HEK293T (cell line): Measurements from ENCODE around the gene PABPC1L2A.
"Not testable (repeated sequence)": the region's sequence is repeated elsewhere in the genome, so short reads cannot be mapped to it uniquely, and the experiment has no call there.

ENCODE experiments used
- CTCF ChIA-PET: fragments of 350-600 bp; formaldehyde crosslinking; extraction: SDS; loops from one replicate; lab custom pipeline; 2021; ENCODE audit warnings: antibody characterized with exemption, inconsistent platforms; lab: Yijun Ruan, JAX
- POLR2A ChIA-PET: fragments of 350-600 bp; formaldehyde crosslinking; extraction: SDS; loops from one replicate; lab custom pipeline; 2020; ENCODE audit warnings: antibody characterized with exemption, inconsistent platforms; lab: Yijun Ruan, JAX
- DNase-seq: peaks from one replicate; pipeline ENCODE4 v3.0.0; 2012; ENCODE audit warnings: mixed read lengths; ENCODE audit errors: extremely low spot score
- ARNT ChIP-seq: fragments of 450-650 bp; IDR thresholded peaks from 2 replicates; pipeline ENCODE4 v1.6.1; 2017; ENCODE audit warnings: mild to moderate bottlenecking
- BHLHE40 ChIP-seq: fragments of 450-650 bp; IDR thresholded peaks from 2 replicates; pipeline ENCODE4 v1.6.1; 2016; ENCODE audit warnings: mild to moderate bottlenecking, moderate library complexity, borderline replicate concordance
- CTBP1 ChIP-seq: fragments of 450-650 bp; IDR thresholded peaks from 2 replicates; pipeline ENCODE4 v1.6.1; 2016; ENCODE audit warnings: borderline replicate concordance
- ELF4 ChIP-seq: fragments of 450-650 bp; IDR thresholded peaks from 2 replicates; pipeline ENCODE4 v1.6.1; 2017; ENCODE audit warnings: antibody characterized with exemption
- FOXA1 ChIP-seq: fragments of 450-650 bp; IDR thresholded peaks from 2 replicates; pipeline ENCODE4 v1.6.1; 2016; ENCODE audit warnings: mild to moderate bottlenecking
- FOXK2 ChIP-seq: fragments of 450-650 bp; IDR thresholded peaks from 2 replicates; pipeline ENCODE4 v1.6.1; 2016; ENCODE audit warnings: mild to moderate bottlenecking
- FOXM1 ChIP-seq: fragments of 450-650 bp; IDR thresholded peaks from 2 replicates; pipeline ENCODE4 v1.6.1; 2017; ENCODE audit warnings: mild to moderate bottlenecking, borderline replicate concordance
- HDGF ChIP-seq: fragments of 450-650 bp; IDR thresholded peaks from 2 replicates; pipeline ENCODE4 v1.6.1; 2017; ENCODE audit warnings: antibody characterized with exemption, borderline replicate concordance
- L3MBTL2 ChIP-seq: fragments of 450-650 bp; conservative IDR thresholded peaks from 2 replicates; pipeline ENCODE4 v1.6.1; 2016; ENCODE audit warnings: mild to moderate bottlenecking
- LEF1 ChIP-seq: fragments of 450-650 bp; IDR thresholded peaks from 2 replicates; pipeline ENCODE4 v1.6.1; 2017; ENCODE audit warnings: mild to moderate bottlenecking, borderline replicate concordance
- NFRKB ChIP-seq: fragments of 450-650 bp; IDR thresholded peaks from 2 replicates; pipeline ENCODE4 v1.6.1; 2016; ENCODE audit warnings: mild to moderate bottlenecking, moderate library complexity
- PKNOX1 ChIP-seq: fragments of 450-650 bp; IDR thresholded peaks from 2 replicates; pipeline ENCODE4 v1.6.1; 2016
- SP1 ChIP-seq: fragments of 450-650 bp; IDR thresholded peaks from 2 replicates; pipeline ENCODE4 v1.6.1; 2017
- SUZ12 ChIP-seq: fragments of 450-650 bp; IDR thresholded peaks from 2 replicates; pipeline ENCODE4 v1.6.1; 2016; ENCODE audit warnings: mild to moderate bottlenecking
- TARDBP ChIP-seq: fragments of 450-650 bp; IDR thresholded peaks from 2 replicates; pipeline ENCODE4 v1.6.1; 2016
- ZNF384 ChIP-seq: fragments of 450-650 bp; IDR thresholded peaks from 2 replicates; pipeline ENCODE4 v1.6.1; 2016

The PABPC1L2A gene

DNA sequence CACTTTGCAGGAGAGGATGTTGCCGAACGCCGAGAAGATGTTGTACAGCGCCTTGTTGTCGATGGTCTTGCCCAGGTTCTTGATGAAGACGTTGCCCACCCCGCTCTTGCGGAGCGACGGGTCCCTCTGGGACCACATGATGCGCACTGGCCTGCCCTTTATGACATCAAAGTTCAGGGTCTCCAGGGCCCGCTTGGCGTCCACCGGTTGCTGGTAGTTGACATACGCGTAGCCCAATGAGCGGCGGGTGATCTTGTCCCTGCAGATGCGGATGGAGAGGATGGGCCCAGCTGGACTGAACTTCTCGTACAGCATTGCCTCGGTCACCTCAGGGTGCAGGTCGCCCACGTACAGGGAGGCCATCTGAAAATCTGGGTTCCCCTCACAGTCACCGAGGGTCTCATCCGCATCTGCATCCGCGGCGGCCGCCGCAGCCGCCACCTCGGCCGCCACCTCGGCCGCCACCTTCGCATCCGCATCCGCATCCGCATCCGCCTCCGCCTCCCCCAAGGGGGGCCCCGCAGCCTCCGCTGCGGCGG, at the start of gene PABPC1L2A:
PABPC1L2A (minus strand) TSS at position 489 of the 539 bp plus-strand sequence; CDS start at position 363, 126 bp downstream.
- DNase-seq, POLR2A ChIA-PET, CTCF ChIA-PET: not testable (repeated sequence)

DNA sequence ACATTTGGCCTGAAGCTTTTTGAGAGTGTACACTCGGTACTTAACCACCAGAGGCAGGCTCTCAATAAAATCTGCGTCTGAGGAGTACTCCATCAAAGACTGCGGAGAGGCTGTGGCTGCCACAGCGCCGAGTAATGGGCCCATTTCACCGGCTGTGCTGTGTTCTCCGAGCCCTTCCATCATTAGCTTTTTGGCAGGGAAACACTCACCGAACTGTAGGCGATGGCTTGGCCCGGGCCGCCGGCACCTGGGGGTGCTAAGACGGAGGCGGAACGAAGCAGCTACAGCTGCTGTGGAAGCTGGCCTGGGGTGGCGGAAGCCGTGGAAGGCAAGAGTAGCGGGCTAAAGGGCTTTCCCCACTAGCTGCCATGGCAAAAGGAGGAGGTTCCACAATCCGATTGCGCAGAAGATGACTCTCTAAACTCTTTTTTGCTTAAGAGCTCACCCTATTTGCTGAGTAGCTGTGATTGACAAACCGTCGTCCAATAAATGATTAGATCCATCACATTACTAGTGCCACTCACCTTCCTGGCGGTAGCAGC, 48.5 kb upstream of the PABPC1L2A start:
- peak; percentile 19 for DNase-seq
- ChIA-PET CTCF (interaction anchor here (0.6 kb wide), 1 partner anchor 47 kb away, joined by 3 read pairs; no protein-coding TSS in a partner anchor), POLR2A (no interaction called here)
- TF ChIP-seq LEF1 (no peak), PKNOX1 (peak; percentile 55), FOXK2 (no peak), HDGF (no peak), TARDBP (no peak), ELF4 (no peak), SP1 (no peak), BHLHE40 (no peak)

- TF ChIP-seq CTBP1 (no peak), FOXM1 (no peak), FOXK2 (no peak), ELF4 (no peak), ARNT (no peak), PKNOX1 (no peak), L3MBTL2 (no peak), FOXA1 (no peak), NFRKB (no peak), ZNF384 (no peak), BHLHE40 (no peak), LEF1 (no peak), SP1 (no peak)
- DNase-seq, result no peak
- ChIA-PET CTCF (no interaction called here), POLR2A (no interaction called here)
Observed at GRCh38 chrX:73126240-73126639, 46.9 kb upstream of the PABPC1L2A start.

GRCh38 chrX:73099505-73099904, 20.2 kb upstream of the PABPC1L2A start:
- CTCF ChIA-PET, DNase-seq, POLR2A ChIA-PET: not testable (repeated sequence)

GRCh38 chrX:73086766-73087165, 7.5 kb upstream of the PABPC1L2A start:
- POLR2A ChIA-PET, DNase-seq, CTCF ChIA-PET: not testable (repeated sequence)

DNA sequence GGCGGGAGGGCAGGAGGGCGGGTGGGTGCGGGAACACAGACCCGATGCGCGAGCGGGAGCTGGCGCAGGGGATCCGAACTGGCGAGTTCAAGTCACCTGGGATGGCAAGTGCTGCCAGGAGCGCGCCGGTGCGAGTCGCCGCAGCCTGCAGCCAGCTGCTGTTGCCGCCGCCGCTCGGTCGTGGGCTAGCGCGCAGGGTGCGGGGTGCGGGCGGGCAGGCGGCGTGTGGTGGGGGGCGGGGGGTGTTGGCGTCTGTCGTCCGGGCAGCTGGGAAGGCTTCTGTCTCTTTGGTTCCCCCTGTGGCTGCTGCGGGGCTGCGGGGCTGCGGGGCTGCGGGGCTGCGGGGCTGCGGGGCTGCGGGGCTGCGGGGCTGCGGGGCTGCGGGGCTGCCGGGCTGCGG, 572 bp upstream of the PABPC1L2A start:
- POLR2A ChIA-PET, DNase-seq, CTCF ChIA-PET: not testable (repeated sequence)

- DNase-seq, CTCF ChIA-PET, POLR2A ChIA-PET: not testable (repeated sequence)
Observed at GRCh38 chrX:73078597-73078996, 715 bp downstream of the PABPC1L2A start.

DNA sequence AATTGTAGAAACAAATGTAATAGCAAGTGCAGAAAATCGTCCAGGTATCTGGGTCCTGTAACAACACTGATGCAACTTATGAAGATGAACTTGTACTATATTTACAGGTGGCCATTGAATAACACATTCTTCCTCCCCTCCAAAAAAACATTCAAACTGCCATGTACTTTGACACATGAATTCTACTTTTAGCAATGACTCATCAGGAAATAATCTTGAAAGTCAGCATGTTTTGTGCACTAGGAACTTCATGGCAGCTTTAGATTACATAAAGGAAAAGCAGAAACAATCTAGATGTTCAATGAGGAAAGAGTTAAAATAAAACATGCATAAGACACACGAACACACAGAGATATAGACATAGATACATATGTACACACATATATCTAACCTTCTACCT, 2.5 kb downstream of the PABPC1L2A start:
- TF ChIP-seq SUZ12 (no peak), FOXK2 (no peak), ARNT (no peak), FOXM1 (no peak), HDGF (no peak), FOXA1 (no peak), BHLHE40 (no peak), ELF4 (no peak), NFRKB (no peak), LEF1 (no peak)
- DNase-seq, result no peak
- ChIA-PET CTCF (interaction anchor here (0.6 kb wide), 1 partner anchor 824 kb away, joined by 7 read pairs; no protein-coding TSS in a partner anchor), POLR2A (no interaction called here)
